HepG2 (cell line): Measurements from ENCODE around the gene F12. TPM values are rescaled to one million over a fixed set of nuclear protein-coding genes. Genes with fewer than 3 reads are reported as not detected.

Source experiments
- FOSL2 ChIP-seq: sonication (generic); formaldehyde crosslinking; IDR thresholded peaks from 2 replicates; pipeline ENCODE4 v1.4.0; 2020; ENCODE audit warnings: missing genetic modification reagents
- RELA ChIP-seq: sonication (generic); formaldehyde crosslinking; IDR thresholded peaks from 2 replicates; pipeline ENCODE4 v1.4.0; 2020; ENCODE audit warnings: missing genetic modification reagents
- SP140L ChIP-seq: sonication (generic); formaldehyde crosslinking; IDR thresholded peaks from 2 replicates; pipeline ENCODE4 v1.4.0; 2020; ENCODE audit warnings: missing genetic modification reagents, borderline replicate concordance
- ZFY ChIP-seq: sonication (generic); formaldehyde crosslinking; IDR thresholded peaks from 2 replicates; pipeline ENCODE4 v1.4.0; 2020; ENCODE audit warnings: missing genetic modification reagents
- ZNF567 ChIP-seq: sonication (generic); formaldehyde crosslinking; IDR thresholded peaks from 2 replicates; pipeline ENCODE4 v1.8.1; 2023; ENCODE audit warnings: mild to moderate bottlenecking, missing genetic modification reagents, borderline replicate concordance
- polyA plus RNA-seq, 8 experiments: library from polyadenylated mRNA; depleted of rRNA in 3 of 8; stranded (reverse) in 7 of 8; unstranded in 1 of 8; fragments of >200 nt; fragmentation: Illumina TruSeq in 4 of 8; extraction: Trizol in 4 of 8; gene quantifications; 2 replicates each; pipeline versions ENCODE4 v1.2.1 to v1.2.3, GENCODE V29; 2011 to 2016; ENCODE audit warnings: low read depth in 4 of 8, missing spikeins in 1 of 8, mixed read lengths in 1 of 8; ENCODE audit not compliant: insufficient read depth in 1 of 8
- total RNA-seq, 5 experiments: library from RNA; depleted of rRNA; stranded (reverse); fragments of >200 nt; fragmentation: Illumina TruSeq; extraction: Trizol; gene quantifications; 2 replicates each; pipeline ENCODE4 v1.2.3, GENCODE V29; 2016; ENCODE audit warnings: low read depth in 1 of 5
- TF ChIP-seq, protein P1 (sequence below): sonication (generic); formaldehyde crosslinking; IDR thresholded peaks from 2 replicates; pipeline ENCODE4; 2020; ENCODE audit warnings: missing genetic modification reagents, mild to moderate bottlenecking, borderline replicate concordance
- TF ChIP-seq, protein P2 (sequence below): sonication (generic); formaldehyde crosslinking; IDR thresholded peaks from 2 replicates; pipeline ENCODE4 v1.4.0; 2020; ENCODE audit warnings: missing genetic modification reagents
- TF ChIP-seq, protein P3 (sequence below): sonication (generic); formaldehyde crosslinking; IDR thresholded peaks from 2 replicates; pipeline ENCODE4 v1.5.0; 2020; ENCODE audit warnings: mild to moderate bottlenecking, missing genetic modification reagents, borderline replicate concordance
- TF ChIP-seq, protein P4 (sequence below): sonication (generic); formaldehyde crosslinking; IDR thresholded peaks from 2 replicates; pipeline ENCODE4 v1.4.0; 2020; ENCODE audit warnings: missing genetic modification reagents
- TF ChIP-seq, protein P5 (sequence below), 2 experiments: sonication (generic) in 1 of 2; formaldehyde crosslinking in 1 of 2; IDR thresholded peaks; 2 replicates each; pipeline versions ENCODE4 v1.4.0 to v1.6.1; 2016 to 2020; ENCODE audit warnings: borderline replicate concordance in 1 of 2, low read depth in 1 of 2, mild to moderate bottlenecking in 1 of 2, missing genetic modification reagents in 1 of 2

Gene F12
- total and polyA plus RNA-seq, 2 of the 13 experiments (the other 11 are each of a cell fraction or from before 2014, with no cell fraction given): 2.5 to 3.0 TPM

DNA sequence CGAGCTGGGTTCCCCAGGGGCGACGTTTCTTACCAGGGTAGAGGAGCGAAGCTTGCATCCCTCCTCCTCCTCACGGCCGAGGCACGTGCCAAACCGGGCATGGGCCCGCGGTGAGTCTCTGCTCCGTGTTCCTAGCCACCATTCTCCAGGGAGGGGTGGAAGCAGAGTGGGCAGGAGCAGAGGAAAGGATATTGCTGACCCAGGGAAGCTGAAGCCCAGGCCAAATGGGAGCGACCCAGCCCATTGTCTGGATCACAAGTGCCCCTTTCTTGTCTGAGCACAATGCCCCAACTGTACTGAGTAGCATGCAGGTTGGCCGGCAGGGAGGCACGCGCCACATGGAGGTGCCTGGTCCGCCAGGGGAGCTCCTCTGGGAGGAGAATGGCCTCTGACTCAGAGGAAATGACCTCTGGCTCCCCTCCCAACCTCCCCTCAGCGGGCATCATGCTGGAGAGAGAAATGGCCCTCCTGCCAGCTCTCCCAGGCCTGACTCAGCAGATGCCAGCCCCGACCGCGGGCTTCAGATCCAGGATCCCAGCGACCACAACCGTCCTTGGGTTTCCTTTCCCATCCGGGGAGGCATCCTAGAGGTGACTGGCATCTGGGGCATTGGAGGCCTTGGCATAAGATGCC is 38.4 kb upstream of the F12 start (continued):
- TF ChIP-seq, protein P1, sequence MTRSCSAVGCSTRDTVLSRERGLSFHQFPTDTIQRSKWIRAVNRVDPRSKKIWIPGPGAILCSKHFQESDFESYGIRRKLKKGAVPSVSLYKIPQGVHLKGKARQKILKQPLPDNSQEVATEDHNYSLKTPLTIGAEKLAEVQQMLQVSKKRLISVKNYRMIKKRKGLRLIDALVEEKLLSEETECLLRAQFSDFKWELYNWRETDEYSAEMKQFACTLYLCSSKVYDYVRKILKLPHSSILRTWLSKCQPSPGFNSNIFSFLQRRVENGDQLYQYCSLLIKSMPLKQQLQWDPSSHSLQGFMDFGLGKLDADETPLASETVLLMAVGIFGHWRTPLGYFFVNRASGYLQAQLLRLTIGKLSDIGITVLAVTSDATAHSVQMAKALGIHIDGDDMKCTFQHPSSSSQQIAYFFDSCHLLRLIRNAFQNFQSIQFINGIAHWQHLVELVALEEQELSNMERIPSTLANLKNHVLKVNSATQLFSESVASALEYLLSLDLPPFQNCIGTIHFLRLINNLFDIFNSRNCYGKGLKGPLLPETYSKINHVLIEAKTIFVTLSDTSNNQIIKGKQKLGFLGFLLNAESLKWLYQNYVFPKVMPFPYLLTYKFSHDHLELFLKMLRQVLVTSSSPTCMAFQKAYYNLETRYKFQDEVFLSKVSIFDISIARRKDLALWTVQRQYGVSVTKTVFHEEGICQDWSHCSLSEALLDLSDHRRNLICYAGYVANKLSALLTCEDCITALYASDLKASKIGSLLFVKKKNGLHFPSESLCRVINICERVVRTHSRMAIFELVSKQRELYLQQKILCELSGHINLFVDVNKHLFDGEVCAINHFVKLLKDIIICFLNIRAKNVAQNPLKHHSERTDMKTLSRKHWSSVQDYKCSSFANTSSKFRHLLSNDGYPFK (CRISPR knock-in tag): peak; percentile 47; the same call in 1 of the 2 replicates
- no peak for TF ChIP-seq ZNF567 (CRISPR knock-in tag)
- TF ChIP-seq FOSL2 (CRISPR knock-in tag): peak; percentile 95
- TF ChIP-seq, protein P2, sequence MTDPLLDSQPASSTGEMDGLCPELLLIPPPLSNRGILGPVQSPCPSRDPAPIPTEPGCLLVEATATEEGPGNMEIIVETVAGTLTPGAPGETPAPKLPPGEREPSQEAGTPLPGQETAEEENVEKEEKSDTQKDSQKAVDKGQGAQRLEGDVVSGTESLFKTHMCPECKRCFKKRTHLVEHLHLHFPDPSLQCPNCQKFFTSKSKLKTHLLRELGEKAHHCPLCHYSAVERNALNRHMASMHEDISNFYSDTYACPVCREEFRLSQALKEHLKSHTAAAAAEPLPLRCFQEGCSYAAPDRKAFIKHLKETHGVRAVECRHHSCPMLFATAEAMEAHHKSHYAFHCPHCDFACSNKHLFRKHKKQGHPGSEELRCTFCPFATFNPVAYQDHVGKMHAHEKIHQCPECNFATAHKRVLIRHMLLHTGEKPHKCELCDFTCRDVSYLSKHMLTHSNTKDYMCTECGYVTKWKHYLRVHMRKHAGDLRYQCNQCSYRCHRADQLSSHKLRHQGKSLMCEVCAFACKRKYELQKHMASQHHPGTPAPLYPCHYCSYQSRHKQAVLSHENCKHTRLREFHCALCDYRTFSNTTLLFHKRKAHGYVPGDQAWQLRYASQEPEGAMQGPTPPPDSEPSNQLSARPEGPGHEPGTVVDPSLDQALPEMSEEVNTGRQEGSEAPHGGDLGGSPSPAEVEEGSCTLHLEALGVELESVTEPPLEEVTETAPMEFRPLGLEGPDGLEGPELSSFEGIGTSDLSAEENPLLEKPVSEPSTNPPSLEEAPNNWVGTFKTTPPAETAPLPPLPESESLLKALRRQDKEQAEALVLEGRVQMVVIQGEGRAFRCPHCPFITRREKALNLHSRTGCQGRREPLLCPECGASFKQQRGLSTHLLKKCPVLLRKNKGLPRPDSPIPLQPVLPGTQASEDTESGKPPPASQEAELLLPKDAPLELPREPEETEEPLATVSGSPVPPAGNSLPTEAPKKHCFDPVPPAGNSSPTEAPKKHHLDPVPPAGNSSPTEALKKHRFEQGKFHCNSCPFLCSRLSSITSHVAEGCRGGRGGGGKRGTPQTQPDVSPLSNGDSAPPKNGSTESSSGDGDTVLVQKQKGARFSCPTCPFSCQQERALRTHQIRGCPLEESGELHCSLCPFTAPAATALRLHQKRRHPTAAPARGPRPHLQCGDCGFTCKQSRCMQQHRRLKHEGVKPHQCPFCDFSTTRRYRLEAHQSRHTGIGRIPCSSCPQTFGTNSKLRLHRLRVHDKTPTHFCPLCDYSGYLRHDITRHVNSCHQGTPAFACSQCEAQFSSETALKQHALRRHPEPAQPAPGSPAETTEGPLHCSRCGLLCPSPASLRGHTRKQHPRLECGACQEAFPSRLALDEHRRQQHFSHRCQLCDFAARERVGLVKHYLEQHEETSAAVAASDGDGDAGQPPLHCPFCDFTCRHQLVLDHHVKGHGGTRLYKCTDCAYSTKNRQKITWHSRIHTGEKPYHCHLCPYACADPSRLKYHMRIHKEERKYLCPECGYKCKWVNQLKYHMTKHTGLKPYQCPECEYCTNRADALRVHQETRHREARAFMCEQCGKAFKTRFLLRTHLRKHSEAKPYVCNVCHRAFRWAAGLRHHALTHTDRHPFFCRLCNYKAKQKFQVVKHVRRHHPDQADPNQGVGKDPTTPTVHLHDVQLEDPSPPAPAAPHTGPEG (CRISPR knock-in tag): no peak
- TF ChIP-seq ZFY: no peak; the same call in 1 of the 2 replicates
- TF ChIP-seq, protein P3, sequence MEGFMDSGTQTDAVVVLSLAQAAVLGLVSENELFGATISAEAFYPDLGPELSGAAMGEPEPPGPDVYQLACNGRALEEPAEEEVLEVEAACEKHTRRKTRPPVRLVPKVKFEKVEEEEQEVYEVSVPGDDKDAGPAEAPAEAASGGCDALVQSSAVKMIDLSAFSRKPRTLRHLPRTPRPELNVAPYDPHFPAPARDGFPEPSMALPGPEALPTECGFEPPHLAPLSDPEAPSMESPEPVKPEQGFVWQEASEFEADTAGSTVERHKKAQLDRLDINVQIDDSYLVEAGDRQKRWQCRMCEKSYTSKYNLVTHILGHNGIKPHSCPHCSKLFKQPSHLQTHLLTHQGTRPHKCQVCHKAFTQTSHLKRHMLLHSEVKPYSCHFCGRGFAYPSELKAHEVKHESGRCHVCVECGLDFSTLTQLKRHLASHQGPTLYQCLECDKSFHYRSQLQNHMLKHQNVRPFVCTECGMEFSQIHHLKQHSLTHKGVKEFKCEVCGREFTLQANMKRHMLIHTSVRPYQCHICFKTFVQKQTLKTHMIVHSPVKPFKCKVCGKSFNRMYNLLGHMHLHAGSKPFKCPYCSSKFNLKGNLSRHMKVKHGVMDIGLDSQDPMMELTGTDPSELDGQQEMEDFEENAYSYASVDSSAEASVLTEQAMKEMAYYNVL (CRISPR knock-in tag): no peak
- TF ChIP-seq, protein P4, sequence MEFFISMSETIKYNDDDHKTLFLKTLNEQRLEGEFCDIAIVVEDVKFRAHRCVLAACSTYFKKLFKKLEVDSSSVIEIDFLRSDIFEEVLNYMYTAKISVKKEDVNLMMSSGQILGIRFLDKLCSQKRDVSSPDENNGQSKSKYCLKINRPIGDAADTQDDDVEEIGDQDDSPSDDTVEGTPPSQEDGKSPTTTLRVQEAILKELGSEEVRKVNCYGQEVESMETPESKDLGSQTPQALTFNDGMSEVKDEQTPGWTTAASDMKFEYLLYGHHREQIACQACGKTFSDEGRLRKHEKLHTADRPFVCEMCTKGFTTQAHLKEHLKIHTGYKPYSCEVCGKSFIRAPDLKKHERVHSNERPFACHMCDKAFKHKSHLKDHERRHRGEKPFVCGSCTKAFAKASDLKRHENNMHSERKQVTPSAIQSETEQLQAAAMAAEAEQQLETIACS (CRISPR knock-in tag): no peak
- TF ChIP-seq, protein P5, sequence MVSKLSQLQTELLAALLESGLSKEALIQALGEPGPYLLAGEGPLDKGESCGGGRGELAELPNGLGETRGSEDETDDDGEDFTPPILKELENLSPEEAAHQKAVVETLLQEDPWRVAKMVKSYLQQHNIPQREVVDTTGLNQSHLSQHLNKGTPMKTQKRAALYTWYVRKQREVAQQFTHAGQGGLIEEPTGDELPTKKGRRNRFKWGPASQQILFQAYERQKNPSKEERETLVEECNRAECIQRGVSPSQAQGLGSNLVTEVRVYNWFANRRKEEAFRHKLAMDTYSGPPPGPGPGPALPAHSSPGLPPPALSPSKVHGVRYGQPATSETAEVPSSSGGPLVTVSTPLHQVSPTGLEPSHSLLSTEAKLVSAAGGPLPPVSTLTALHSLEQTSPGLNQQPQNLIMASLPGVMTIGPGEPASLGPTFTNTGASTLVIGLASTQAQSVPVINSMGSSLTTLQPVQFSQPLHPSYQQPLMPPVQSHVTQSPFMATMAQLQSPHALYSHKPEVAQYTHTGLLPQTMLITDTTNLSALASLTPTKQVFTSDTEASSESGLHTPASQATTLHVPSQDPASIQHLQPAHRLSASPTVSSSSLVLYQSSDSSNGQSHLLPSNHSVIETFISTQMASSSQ (IDR thresholded peaks at IDR 0.05; ENCODE audit: low read depth): no peak
- TF ChIP-seq, protein P5 (CRISPR knock-in tag; IDR thresholded peaks at IDR 0.05; ENCODE audit: borderline replicate concordance): peak; percentile 75; the same call in 1 of the 2 replicates
- TF ChIP-seq RELA: no peak
- TF ChIP-seq SP140L (CRISPR knock-in tag): no peak
